ENCODE data around the gene MRI1. TPM values are rescaled to one million over a fixed set of nuclear protein-coding genes. Genes with fewer than 3 reads are reported as not detected.
"Not testable (repeated sequence)": the region's sequence is repeated elsewhere in the genome, so short reads cannot be mapped to it uniquely, and the experiment has no call there.

MRI1 gene
- total RNA-seq, 1 experiment from 2014 or later = 20.2 TPM

DNA sequence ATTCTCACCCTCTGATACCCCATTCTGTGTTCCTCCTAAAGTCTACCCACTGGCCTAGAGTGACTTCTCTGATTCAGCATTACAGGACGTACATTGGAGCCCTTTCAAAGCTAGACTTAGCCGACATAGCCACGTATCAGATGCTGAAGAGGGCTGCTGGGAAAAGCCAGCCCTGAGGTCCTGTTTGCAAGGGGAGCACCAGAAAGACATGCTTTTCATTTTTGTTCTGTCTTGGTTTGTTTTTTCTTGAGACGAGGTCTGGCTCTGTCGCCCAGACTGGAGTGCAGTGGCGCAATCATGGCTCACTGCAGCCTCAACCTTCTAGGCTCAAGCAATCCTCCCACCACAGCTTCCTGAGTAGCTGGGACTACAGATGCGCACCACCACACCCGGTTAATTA lies 24.7 kb downstream of the MRI1 start:
- no peak for DNase-seq (ENCODE audit: extremely low read depth, low read depth)

DNA sequence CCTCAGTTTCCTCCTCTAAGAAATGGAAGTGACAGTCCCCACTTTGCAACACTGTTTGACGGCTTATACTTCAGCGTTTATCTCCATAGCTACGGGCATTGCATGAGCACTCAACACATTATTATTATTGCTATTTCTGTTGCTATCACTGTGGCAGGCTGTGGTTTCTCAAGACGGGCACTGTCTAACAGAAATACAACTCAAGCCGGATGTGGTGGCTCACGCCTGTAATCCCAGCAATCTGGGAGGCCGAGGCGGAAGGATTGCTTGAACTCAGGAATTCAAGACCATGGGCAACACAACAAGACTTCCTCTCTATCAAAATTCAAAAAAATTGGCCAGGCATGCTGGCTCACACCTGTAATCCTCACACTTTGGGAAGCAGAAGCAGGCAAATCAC lies 26.0 kb downstream of the MRI1 start:
- DNase-seq (ENCODE audit: extremely low read depth, low read depth) = no peak

DNA sequence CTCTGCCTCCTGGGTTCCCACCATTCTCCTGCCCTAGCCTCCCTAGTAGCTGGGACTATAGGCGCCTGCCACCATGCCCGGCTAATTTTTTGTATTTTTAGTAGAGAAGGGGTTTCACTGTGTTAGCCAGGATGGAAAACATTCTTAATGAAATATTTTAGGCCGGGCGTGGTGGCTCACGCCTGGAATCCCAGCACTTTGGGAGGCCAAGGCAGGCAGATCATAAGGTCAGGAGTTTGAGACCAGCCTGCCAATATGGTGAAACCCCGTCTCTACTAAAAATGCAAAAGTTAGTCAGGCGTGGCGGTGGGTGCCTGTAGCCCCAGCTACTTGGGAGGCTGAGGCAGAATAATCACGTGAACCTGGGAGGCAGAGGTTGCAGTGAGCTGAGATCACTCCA lies 29.0 kb downstream of the MRI1 start:
- not testable (repeated sequence) for DNase-seq (ENCODE audit: extremely low read depth, low read depth)

DNA sequence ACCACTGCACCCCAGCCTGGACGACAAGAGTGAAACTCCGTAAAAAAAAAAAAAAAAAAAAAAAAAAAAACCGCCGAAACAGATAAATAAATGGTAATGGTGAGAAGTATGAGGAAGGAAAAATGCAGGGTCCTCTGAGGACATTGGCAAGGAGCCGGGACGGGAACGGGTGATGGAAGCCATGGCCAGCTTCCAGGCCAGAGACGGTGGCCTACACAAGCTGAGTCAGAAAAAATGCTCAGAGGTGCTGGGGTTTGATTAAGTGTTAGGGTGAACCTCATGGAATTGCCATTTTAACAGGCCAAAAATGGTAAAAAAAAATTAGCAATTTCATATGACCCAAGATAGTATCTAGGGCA lies 30.1 kb downstream of the MRI1 start:
- no peak for DNase-seq (ENCODE audit: extremely low read depth, low read depth)

DNA sequence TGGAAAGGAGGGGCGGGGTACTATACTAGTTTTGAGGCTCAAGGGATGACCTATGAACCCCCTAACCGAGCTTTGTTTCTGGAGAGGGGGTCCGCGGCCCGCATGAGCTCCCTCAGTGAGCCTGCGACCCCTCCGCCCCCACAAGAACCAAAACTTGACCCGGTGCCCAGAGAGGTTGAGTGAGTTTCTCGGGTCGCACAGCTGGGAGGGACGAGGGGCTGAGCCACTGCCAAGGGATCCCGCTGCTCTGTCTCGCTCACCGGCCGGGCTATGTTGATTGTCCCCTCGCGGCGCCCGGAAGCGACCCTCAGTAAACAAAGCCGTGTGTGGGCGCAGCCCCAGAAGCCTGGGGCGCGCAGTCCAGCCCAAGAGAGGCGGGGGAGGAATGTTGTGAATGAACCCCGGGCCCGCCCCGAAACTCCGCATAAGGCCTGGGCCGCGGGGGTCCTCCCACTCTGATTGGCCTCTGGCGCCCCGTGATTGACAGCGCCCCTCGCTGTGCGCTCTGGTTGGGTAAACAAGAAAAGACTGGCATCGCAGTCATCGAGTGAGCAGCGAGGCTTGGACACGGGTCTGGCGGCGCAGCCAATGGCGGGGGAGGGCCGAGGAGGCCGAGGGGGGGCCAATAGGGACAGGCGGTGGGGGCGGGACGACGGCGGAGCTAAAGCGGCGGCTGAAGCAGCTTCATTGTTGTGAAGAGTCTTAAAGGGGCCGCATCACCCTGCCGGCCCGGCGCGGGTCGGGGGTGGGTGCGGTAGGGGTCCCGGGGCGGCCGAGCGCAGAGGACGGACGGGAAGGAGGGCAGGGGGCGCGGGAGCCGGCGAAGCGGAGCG lies 30.7 kb downstream of the MRI1 start, which contains the start of gene ZSWIM4:
Gene ZSWIM4 (plus strand): TSS at position 687 of the 833 bp plus-strand sequence. CDS start 206 bp downstream, outside the sequence.
- DNase-seq (ENCODE audit: extremely low read depth, low read depth) = peak; percentile 97

DNA sequence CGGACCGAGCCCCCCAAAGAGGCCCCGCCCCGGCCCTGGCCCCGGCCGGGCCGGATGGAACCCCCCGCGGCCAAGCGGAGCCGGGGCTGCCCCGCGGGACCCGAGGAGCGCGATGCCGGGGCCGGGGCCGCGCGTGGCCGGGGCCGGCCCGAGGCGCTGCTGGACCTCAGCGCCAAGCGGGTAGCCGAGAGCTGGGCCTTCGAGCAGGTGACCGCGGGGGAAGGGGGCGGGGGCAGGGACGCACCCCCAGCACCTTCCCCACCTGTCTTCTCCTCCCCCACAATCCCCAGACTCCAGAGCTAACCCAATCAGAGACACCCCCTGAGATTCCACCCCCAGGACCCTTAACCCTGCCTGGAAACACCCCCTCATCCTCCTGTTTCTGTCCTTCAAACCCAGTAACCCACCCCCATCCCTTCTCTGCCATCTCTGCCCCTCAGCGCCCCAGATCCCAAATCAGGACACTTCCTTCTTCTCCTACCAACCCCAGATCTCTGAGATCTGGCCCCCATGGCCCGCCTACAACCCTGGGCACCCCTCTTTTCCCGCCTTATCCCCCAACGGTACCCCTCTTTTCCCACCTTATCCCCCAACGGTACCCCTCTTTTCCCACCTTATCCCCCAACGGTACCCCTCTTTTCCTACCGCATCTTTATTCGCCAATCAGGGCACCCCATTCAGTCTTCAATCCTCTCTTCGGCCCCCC lies 31.4 kb downstream of the MRI1 start:
- DNase-seq (ENCODE audit: extremely low read depth, low read depth) = no peak

DNA sequence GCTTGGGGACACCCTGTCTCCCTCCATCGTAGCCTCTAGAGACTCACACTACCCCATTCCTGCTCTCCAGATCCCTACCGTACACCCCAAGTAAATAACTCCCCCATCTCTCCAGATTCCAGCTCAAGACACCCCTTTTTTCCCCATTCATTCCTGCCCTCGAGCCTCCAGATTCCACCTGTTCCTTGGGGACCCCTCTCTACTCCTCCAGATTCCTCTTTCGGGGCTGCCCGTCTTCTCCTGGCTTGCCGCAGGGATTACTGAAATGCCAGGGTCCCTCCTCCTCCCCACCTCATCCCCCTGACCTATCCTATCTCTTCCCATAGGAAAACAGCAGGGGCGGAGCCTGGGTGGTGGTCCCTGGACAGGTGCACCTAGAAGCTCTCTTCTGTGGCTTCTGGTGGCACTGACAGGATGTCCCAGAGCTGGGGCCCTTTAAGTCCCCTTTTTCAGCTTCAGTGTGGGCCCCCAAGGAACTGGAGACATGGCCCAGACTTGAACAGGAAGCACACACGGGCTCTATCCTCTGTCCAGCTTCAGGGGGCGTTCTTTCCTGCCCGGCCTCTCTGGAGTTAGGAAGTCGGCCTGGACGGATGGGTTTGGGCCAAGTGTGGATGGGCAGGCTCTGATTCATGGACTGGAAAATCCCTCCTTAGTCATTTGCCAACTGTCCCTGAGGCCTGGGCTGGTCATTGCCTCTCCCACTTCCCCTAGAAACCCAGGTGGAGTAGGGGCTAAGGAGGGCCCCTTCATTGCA lies 32.2 kb downstream of the MRI1 start:
- DNase-seq (ENCODE audit: extremely low read depth, low read depth) = no peak

DNA sequence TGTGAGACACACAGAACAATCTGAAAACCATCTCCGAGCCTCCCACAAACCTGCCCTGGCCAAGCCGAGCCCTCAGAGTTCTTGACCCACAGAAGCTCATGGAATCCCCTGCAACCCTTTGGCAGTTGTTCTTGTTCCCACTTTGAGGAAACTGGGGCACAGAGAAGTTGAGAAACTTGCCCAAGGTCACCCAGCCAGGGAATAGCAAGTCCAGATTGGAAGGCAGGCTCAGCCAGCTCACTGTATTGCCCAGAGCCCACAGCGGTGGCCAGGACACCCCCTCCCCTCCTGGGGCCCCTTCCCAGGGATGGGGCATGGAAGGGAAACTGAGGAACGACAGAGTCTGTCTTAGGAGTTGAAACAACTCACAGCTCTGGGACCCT lies 32.7 kb downstream of the MRI1 start:
- no peak for DNase-seq (ENCODE audit: extremely low read depth, low read depth)

DNA sequence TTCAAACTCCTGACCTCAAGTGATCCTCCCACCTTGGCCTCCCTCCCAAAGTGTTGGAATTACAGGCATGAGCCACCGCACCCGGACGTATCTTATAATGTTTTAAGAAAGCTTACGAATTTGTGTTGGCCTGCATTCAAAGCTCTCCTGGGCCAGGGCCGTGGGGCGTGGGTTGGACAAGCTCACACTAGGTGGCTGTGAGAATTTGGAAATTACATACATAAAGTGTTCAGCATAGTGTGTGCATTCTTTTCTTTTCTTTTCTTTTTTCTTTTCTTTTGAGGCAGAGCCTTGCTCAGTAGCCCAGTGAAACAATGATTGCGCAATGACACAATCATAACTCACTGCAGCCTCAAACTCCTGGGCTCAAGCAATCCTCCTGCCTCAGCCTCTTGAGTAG lies 33.5 kb downstream of the MRI1 start:
- DNase-seq (ENCODE audit: extremely low read depth, low read depth) = no peak

DNA sequence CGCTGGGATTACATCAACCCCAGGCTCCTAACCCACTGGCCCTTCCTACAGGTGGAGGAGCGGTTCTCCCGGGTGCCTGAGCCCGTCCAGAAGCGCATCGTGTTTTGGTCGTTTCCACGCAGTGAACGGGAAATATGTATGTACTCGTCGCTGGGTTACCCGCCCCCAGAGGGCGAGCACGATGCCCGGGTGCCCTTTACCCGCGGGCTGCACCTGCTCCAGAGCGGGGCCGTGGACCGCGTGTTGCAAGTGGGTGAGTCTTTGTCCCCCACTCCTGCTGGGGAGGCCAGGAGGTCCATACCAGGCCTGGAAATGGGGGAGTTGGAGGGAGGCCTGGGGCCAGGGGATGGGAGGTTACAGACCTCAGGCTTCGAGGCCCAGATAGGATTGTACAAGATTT lies 35.3 kb downstream of the MRI1 start:
- DNase-seq (ENCODE audit: extremely low read depth, low read depth) = no peak

DNA sequence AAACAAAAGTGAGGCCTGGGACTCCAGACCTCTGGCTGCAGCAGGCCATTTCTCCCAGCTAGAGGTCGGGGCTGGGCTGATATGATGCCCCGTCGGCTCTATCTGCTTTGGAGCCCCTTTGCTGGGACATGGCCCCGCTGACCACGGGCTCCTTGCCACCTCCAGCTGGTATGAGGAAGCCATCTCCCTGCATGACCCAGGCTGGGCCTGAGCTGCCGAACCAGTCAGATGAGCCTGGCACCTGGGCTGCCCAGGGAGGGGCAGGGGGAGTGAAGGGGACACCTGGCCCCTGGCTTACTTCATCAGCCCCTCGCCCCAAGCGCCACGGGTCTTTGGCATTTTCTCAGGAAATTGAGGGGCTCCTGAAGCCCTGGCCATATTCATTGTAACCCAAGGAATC lies 38.7 kb downstream of the MRI1 start:
- DNase-seq (ENCODE audit: extremely low read depth, low read depth) = no peak

DNA sequence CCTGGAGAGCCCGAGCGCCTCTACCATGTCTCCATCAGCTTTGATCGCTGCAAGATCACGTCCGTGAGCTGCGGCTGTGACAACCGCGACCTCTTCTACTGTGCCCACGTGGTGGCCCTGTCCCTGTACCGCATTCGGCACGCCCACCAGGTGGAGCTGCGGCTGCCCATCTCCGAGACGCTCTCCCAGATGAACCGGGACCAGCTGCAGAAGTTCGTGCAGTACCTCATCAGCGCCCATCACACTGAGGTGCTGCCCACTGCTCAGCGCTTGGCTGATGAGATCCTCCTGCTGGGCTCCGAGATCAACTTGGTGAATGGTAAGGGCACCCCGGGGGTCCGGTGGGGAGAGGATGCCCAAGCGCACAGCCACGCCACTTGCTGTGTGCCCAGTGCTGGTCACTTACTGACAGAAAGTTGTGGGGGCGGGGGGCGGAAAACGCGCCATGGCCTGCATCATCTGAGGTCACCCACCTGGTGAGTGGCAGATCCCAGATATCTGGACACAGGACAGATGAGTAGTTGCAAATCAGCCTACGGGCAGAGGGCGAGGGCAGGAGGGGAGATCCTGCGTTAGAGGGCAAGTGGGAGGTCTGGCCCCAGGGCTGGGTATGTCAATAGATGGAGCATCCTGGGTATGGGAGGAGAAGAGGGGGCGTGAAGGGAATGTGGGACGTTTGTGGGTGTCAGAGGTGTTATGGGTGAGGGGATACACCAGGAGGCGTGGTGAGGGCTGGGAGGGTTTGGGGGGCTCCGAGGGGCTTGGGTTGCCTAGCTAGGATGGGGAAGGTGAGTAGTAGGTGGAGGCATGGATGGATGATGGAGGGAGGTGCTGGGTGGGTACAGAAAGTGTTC lies 40.7 kb downstream of the MRI1 start:
- no peak for DNase-seq (ENCODE audit: extremely low read depth, low read depth)

DNA sequence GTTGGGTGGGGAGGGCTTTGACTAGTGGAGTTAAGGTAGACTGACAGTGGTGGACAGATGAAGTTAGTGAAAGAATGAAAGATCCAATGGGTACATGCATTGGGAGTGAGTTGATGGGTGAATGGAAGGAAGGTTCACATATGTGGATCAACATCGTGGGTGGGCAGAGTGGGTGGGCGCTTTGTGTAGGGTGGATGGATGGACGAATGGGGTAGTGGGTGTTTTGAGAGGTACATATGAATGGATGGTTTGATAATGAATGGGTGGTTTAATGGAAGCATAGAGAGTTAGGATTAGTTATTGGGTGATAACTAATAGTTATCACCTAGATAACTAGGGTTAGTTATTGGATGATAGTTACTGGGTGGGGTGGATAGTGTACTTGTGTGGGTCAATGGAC lies 42.4 kb downstream of the MRI1 start:
- DNase-seq (ENCODE audit: extremely low read depth, low read depth) = no peak

DNA sequence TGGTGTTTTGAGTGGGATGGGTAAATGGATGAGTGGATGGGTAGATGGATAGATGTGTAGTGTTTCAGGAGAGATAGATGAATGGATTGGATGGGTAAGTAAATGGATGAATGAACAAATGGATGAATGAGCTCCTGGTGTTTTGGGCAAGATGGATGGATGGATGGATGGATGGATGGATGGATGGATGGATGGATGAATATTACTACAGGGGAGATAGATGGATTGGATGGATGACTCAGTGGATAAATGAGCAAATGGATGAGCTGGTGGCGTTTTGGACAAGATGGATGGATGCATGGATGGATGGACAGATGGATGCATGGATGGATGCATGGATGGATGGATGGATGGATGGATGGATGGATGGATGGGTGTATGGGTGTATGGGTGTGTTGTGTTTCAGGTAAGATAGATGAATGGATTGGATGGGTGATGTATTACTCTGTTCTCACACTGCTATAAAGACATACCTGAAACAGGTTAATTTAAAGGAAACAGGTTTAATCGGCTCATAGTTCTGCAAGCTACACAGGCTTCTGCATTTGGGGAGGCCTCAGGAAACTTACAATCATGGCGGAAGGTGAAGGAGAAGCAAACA lies 43.2 kb downstream of the MRI1 start:
- no peak for DNase-seq (ENCODE audit: extremely low read depth, low read depth)

DNA sequence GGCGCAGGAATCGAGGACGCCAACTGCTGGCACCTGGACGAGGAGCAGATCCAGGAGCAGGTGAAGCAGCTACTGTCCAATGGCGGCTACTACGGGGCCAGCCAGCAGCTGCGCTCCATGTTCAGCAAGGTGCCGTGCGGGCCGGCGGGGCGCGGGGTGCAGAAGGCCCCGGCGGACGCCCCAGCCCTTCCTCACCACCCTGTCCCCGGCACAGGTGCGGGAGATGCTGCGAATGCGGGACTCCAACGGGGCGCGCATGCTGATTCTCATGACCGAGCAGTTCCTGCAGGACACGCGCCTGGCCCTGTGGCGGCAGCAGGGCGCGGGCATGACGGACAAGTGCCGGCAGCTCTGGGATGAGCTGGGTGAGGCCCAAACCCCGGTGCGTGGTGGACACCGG lies 44.5 kb downstream of the MRI1 start:
- DNase-seq (ENCODE audit: extremely low read depth, low read depth) = no peak

DNA sequence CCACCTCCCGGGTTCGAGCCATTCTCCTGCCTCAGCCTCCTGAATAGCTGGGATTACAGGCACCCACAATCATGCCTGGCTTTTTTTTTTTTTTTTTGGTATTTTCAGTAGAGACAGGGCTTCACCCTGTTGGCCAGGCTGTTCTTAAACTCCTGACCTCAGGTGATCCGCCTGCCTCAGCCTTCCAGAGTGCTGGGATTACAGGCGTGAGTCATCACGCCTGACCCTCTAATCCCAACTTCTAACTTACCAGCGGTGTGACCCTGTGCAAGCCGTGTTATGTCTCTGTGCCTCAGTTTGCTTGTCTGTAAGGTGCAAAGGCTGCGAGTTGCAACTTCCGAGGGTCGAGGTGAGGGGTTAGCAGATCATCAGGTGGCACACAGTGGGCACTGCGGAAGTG lies 48.2 kb downstream of the MRI1 start:
- DNase-seq (ENCODE audit: extremely low read depth, low read depth) = no peak

DNA sequence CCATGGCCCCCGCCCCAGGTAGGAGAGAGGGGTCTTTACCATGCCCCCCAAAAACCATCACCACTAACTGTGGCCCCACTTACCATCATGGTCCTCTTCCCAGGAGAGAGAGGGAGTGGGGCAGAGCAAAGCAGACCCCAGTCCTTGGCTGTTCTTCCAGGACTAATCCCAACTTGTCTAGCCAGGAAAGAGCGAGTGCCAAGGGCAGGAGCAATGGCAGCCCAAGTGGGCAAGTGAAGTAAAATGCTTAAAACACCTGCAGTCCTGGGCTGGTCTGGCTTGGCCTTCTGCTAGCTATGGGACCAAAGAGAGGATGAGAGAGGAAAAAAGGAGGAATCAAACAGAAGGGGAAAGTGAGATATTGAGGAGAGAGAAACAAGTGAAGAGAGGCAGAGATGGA lies 48.8 kb downstream of the MRI1 start:
- no peak for DNase-seq (ENCODE audit: extremely low read depth, low read depth)

DNA sequence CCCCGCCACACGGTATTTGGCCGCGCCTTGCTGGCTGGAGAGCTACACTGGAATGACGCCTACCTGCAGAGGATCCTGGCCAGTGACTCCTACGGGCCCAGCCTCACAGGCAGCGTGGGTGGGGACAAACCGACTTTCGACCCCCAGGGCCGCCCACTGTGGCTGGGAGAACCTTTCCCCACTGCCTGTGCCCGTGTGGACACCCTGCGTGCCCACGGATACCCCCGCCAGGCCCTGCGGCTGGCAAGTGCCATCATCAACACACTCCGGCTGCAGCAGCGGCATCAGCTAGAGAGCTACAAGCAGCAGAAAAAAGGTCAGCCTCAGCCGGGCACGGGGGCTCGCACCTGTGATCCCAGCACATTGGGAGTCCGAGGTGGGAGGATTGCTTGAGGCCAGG lies 50.2 kb downstream of the MRI1 start:
- DNase-seq (ENCODE audit: extremely low read depth, low read depth) = no peak

DNA sequence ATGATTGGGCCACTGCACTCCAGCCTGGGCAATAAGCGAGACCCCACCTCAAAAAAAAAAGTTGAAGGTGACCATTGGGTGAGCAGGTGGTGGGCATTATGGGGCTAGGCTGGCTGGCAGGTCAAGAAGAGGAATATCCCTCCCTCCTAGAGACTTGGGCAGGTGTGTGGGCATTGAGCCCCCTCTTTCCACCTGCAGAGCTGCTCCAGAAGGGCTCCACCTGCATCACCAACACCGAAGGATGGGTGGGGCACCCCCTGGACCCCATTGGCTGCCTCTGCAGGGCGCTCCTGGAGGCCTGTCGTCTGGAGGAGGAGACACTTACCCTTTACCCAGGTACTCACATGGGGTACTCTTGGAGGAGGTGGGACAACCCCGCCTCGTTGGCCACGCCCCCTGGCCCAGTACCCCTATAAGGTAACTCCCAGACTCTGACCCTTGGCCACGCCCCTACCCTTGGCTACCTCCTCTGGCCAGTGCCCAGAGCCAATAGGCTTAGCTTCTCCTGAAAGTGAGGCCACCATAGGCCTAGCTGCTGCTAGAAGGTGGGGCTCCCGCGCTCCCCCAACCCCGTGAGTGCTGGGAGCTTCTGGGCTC lies 52.8 kb downstream of the MRI1 start:
- DNase-seq (ENCODE audit: extremely low read depth, low read depth) = no peak

Measured in NCI-H460 (cell line).